Endodermal cell (in vitro differentiated cells): Measurements from ENCODE around the gene RNMT. TPM values are rescaled to one million over a fixed set of nuclear protein-coding genes. Genes with fewer than 3 reads are reported as not detected.

ENCODE experiments used
- DNase-seq: peaks from one replicate; pipeline ENCODE4 v3.0.0-alpha.2; 2017
- H3K27ac ChIP-seq: 2 replicates; pipeline ENCODE4 v1.5.1; 2013; ENCODE audit warnings: mild to moderate bottlenecking, low read depth, low read length, moderate library complexity
- H3K27me3 ChIP-seq: 2 replicates; pipeline ENCODE4 v1.6.1; 2013; ENCODE audit warnings: mild to moderate bottlenecking, low read length, moderate library complexity; ENCODE audit not compliant: insufficient read depth, control insufficient read depth, poor library complexity, severe bottlenecking
- H3K36me3 ChIP-seq: 2 replicates; pipeline ENCODE4 v1.7.0; 2013; ENCODE audit warnings: mild to moderate bottlenecking, low read length, moderate library complexity; ENCODE audit not compliant: control insufficient read depth, insufficient read depth
- H3K4me1 ChIP-seq: one replicate; pipeline ENCODE4 v1.7.0; 2013; ENCODE audit warnings: low read length; ENCODE audit not compliant: control insufficient read depth, insufficient read depth
- H3K4me3 ChIP-seq: 2 replicates; pipeline ENCODE4 v1.5.1; 2013; ENCODE audit warnings: mild to moderate bottlenecking, low read length, moderate library complexity
- H3K9ac ChIP-seq: 2 replicates; pipeline ENCODE4 v1.6.1; 2013; ENCODE audit warnings: mild to moderate bottlenecking, low read length, moderate library complexity; ENCODE audit not compliant: poor library complexity, severe bottlenecking; ENCODE audit errors: extremely low read depth
- H3K9me3 ChIP-seq: 2 replicates; pipeline ENCODE4 v1.6.1; 2013; ENCODE audit warnings: mild to moderate bottlenecking, low read length, moderate library complexity; ENCODE audit not compliant: control insufficient read depth
- H3K27ac Mint-ChIP-seq: 2 replicates; pipeline ENCODE4 v1.8.0; 2020; ENCODE audit warnings: mixed read lengths
- H3K27me3 Mint-ChIP-seq: 2 replicates; pipeline ENCODE4 v1.8.0; 2021; ENCODE audit warnings: mild to moderate bottlenecking, mixed read lengths; ENCODE audit not compliant: insufficient read depth
- H3K36me3 Mint-ChIP-seq: 2 replicates; pipeline ENCODE4 v1.8.0; 2020; ENCODE audit warnings: low read depth, mixed read lengths
- H3K4me1 Mint-ChIP-seq: 2 replicates; pipeline ENCODE4 v1.8.0; 2020; ENCODE audit warnings: mixed read lengths
- H3K4me3 Mint-ChIP-seq: 2 replicates; pipeline ENCODE4 v1.8.0; 2020; ENCODE audit warnings: mild to moderate bottlenecking, moderate library complexity, mixed read lengths
- H3K9me3 Mint-ChIP-seq: 2 replicates; pipeline ENCODE4 v1.8.0; 2020; ENCODE audit warnings: mild to moderate bottlenecking, mixed read lengths
- CTCF ChIP-seq: fragments of 200-600 bp; sonication (generic); conservative IDR thresholded peaks from 2 replicates; pipeline ENCODE4 v1.5.0; 2021; ENCODE audit warnings: antibody characterized with exemption, mild to moderate bottlenecking
- WGBS, 2 experiments: methylation state at CpG; one replicate each; pipeline versions ENCODE4 v1.1.5 to v1.1.7; 2013; ENCODE audit warnings: missing lambda C conversion rate in 2 of 2, mixed read lengths in 1 of 2; ENCODE audit not compliant: insufficient coverage in 1 of 2, insufficient read length in 1 of 2; 5-methylcytosine and 5-hydroxymethylcytosine counted together
- total RNA-seq, 2 donors: library from RNA; stranded (reverse); fragmentation: NEBNext Ultra II Directional in 1 of 2; extraction: Animal tissue kit (Norgen Biotek cat#: 25700) in 1 of 2; gene quantifications; 2 replicates in 1 of 2; 3 replicates in 1 of 2; pipeline ENCODE4 v1.2.1, GENCODE V29; 2021

Gene RNMT
- total RNA-seq, 2 donors from 2014 or later = 44.9 to 47.0 TPM

- no peaks in the 10 kb centered on the region for H3K4me1 ChIP-seq
- no peak overlapping the region for H3K4me3 ChIP-seq
- no peaks in the 10 kb centered on the region for H3K27me3 Mint-ChIP-seq
- DNase-seq = no peak
- no peaks in the 10 kb centered on the region for H3K27me3 ChIP-seq
- H3K27ac Mint-ChIP-seq = no peak overlapping the region
- no peak overlapping the region for H3K4me3 Mint-ChIP-seq
- H3K9ac ChIP-seq = no peak overlapping the region
- no peak for TF ChIP-seq CTCF
- peaks cover 29% of the 10 kb centered on the region for H3K36me3 Mint-ChIP-seq
- 100% methylated on average over 1 of the region's 1 CpG; no CpG with 5 or more reads in 1 of the 2 experiments for WGBS, 2 experiments
- peaks cover 4% of the 10 kb centered on the region for H3K9me3 ChIP-seq
- peaks cover 42% of the 10 kb centered on the region for H3K36me3 ChIP-seq
- no peak overlapping the region for H3K27ac ChIP-seq
- H3K4me1 Mint-ChIP-seq = peaks cover 15% of the 10 kb centered on the region
- peaks cover 2% of the 10 kb centered on the region for H3K9me3 Mint-ChIP-seq
These were observed 4.0 kb downstream of the RNMT start for GRCh38 chr18:13730481-13730880.

- Mint-ChIP-seq H3K4me3 (no peak overlapping the region), H3K4me1 (no peaks in the 10 kb centered on the region), H3K27ac (no peak overlapping the region), H3K27me3 (no peaks in the 10 kb centered on the region), H3K36me3 (peaks cover 65% of the 10 kb centered on the region), H3K9me3 (peaks cover 2% of the 10 kb centered on the region)
- no peak overlapping the region for H3K9ac ChIP-seq
- DNase-seq = no peak
- no peak overlapping the region for H3K4me3 ChIP-seq
- H3K27me3 ChIP-seq = no peaks in the 10 kb centered on the region
- H3K27ac ChIP-seq = no peak overlapping the region
- peaks cover 89% of the 10 kb centered on the region for H3K36me3 ChIP-seq
- H3K9me3 ChIP-seq = peaks cover 4% of the 10 kb centered on the region
- 100% methylated on average over 1 of the region's 2 CpGs for WGBS, 2 experiments
- TF ChIP-seq CTCF = no peak
- no peaks in the 10 kb centered on the region for H3K4me1 ChIP-seq
These were observed 9.2 kb downstream of the RNMT start for GRCh38 chr18:13735681-13736080.

GRCh38 chr18:13745696-13746095 lies 19.2 kb downstream of the RNMT start:
- peaks cover 86% of the 10 kb centered on the region for H3K36me3 Mint-ChIP-seq
- H3K4me1 ChIP-seq = no peaks in the 10 kb centered on the region
- H3K9ac ChIP-seq = no peak overlapping the region
- H3K27me3 Mint-ChIP-seq = no peaks in the 10 kb centered on the region
- H3K9me3 ChIP-seq = no peaks in the 10 kb centered on the region
- no peaks in the 10 kb centered on the region for H3K9me3 Mint-ChIP-seq
- H3K27me3 ChIP-seq = no peaks in the 10 kb centered on the region
- no peak overlapping the region for H3K27ac ChIP-seq
- no peak for DNase-seq
- H3K4me1 Mint-ChIP-seq = no peaks in the 10 kb centered on the region
- H3K27ac Mint-ChIP-seq = no peak overlapping the region
- no peak overlapping the region for H3K4me3 ChIP-seq
- 99 to 100% methylated on average over 1 to 3 of the region's 3 CpGs for WGBS, 2 experiments
- H3K36me3 ChIP-seq = peaks cover 90% of the 10 kb centered on the region
- no peak overlapping the region for H3K4me3 Mint-ChIP-seq
- no peak for TF ChIP-seq CTCF
